Endodermal cell (in vitro differentiated cells): ENCODE results near the gene GPC3. TPM values are rescaled to one million over a fixed set of nuclear protein-coding genes. Genes with fewer than 3 reads are reported as not detected.
"Not testable (repeated sequence)": the region's sequence is repeated elsewhere in the genome, so short reads cannot be mapped to it uniquely, and the experiment has no call there.

ENCODE experiments used
- DNase-seq: peaks from one replicate; pipeline ENCODE4 v3.0.0-alpha.2; 2017
- H3K27ac ChIP-seq: 2 replicates; pipeline ENCODE4 v1.5.1; 2013; ENCODE audit warnings: mild to moderate bottlenecking, low read depth, low read length, moderate library complexity
- H3K27me3 ChIP-seq: 2 replicates; pipeline ENCODE4 v1.6.1; 2013; ENCODE audit warnings: mild to moderate bottlenecking, low read length, moderate library complexity; ENCODE audit not compliant: insufficient read depth, control insufficient read depth, poor library complexity, severe bottlenecking
- H3K36me3 ChIP-seq: 2 replicates; pipeline ENCODE4 v1.7.0; 2013; ENCODE audit warnings: mild to moderate bottlenecking, low read length, moderate library complexity; ENCODE audit not compliant: control insufficient read depth, insufficient read depth
- H3K4me1 ChIP-seq: one replicate; pipeline ENCODE4 v1.7.0; 2013; ENCODE audit warnings: low read length; ENCODE audit not compliant: control insufficient read depth, insufficient read depth
- H3K4me3 ChIP-seq: 2 replicates; pipeline ENCODE4 v1.5.1; 2013; ENCODE audit warnings: mild to moderate bottlenecking, low read length, moderate library complexity
- H3K9ac ChIP-seq: 2 replicates; pipeline ENCODE4 v1.6.1; 2013; ENCODE audit warnings: mild to moderate bottlenecking, low read length, moderate library complexity; ENCODE audit not compliant: poor library complexity, severe bottlenecking; ENCODE audit errors: extremely low read depth
- H3K9me3 ChIP-seq: 2 replicates; pipeline ENCODE4 v1.6.1; 2013; ENCODE audit warnings: mild to moderate bottlenecking, low read length, moderate library complexity; ENCODE audit not compliant: control insufficient read depth
- H3K27ac Mint-ChIP-seq: 2 replicates; pipeline ENCODE4 v1.8.0; 2020; ENCODE audit warnings: mixed read lengths
- H3K27me3 Mint-ChIP-seq: 2 replicates; pipeline ENCODE4 v1.8.0; 2021; ENCODE audit warnings: mild to moderate bottlenecking, mixed read lengths; ENCODE audit not compliant: insufficient read depth
- H3K36me3 Mint-ChIP-seq: 2 replicates; pipeline ENCODE4 v1.8.0; 2020; ENCODE audit warnings: low read depth, mixed read lengths
- H3K4me1 Mint-ChIP-seq: 2 replicates; pipeline ENCODE4 v1.8.0; 2020; ENCODE audit warnings: mixed read lengths
- H3K4me3 Mint-ChIP-seq: 2 replicates; pipeline ENCODE4 v1.8.0; 2020; ENCODE audit warnings: mild to moderate bottlenecking, moderate library complexity, mixed read lengths
- H3K9me3 Mint-ChIP-seq: 2 replicates; pipeline ENCODE4 v1.8.0; 2020; ENCODE audit warnings: mild to moderate bottlenecking, mixed read lengths
- CTCF ChIP-seq: fragments of 200-600 bp; sonication (generic); conservative IDR thresholded peaks from 2 replicates; pipeline ENCODE4 v1.5.0; 2021; ENCODE audit warnings: antibody characterized with exemption, mild to moderate bottlenecking
- WGBS, 2 experiments: methylation state at CpG; one replicate each; pipeline versions ENCODE4 v1.1.5 to v1.1.7; 2013; ENCODE audit warnings: missing lambda C conversion rate in 2 of 2, mixed read lengths in 1 of 2; ENCODE audit not compliant: insufficient coverage in 1 of 2, insufficient read length in 1 of 2; 5-methylcytosine and 5-hydroxymethylcytosine counted together
- total RNA-seq, 2 donors: library from RNA; stranded (reverse); fragmentation: NEBNext Ultra II Directional in 1 of 2; extraction: Animal tissue kit (Norgen Biotek cat#: 25700) in 1 of 2; gene quantifications; 2 replicates in 1 of 2; 3 replicates in 1 of 2; pipeline ENCODE4 v1.2.1, GENCODE V29; 2021

GPC3 gene
- total RNA-seq, 2 donors from 2014 or later = 39.5 to 125 TPM

DNA sequence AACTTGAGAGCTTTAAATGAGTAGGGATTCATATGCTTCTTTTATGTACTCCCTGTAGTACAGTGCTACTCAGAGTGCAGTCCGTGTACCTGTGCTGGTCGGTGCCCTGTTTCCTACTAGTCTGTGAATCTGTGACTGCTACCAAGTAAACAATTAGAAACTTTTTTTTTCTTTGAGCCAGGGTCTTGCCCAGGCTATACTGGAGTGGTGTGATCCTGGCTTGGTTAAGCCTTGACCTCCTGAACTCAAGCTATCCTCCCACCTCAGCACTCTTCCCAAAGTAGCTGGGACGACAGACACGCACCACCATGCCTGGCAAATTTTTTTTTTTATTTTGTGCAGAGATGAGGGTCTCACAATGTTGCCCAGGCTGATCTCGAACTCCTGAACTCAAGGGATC lies 6.4 kb upstream of the GPC3 start:
- no peak overlapping the region for H3K27ac Mint-ChIP-seq
- TF ChIP-seq CTCF = no peak
- Histone ChIP-seq H3K9ac (no peak overlapping the region), H3K9me3 (no peaks in the 10 kb centered on the region), H3K4me1 (peaks cover 5% of the 10 kb centered on the region), H3K36me3 (no peaks in the 10 kb centered on the region), H3K27me3 (no peaks in the 10 kb centered on the region), H3K27ac (no peak overlapping the region), H3K4me3 (no peak overlapping the region)
- 98 to 100% methylated on average over 2 to 5 of the region's 5 CpGs for whole genome bisulfite sequencing, 2 experiments
- H3K36me3 Mint-ChIP-seq = no peaks in the 10 kb centered on the region
- no peak overlapping the region for H3K4me3 Mint-ChIP-seq
- DNase-seq = no peak
- peaks cover 40% of the 10 kb centered on the region for H3K4me1 Mint-ChIP-seq
- peaks cover 3% of the 10 kb centered on the region for H3K27me3 Mint-ChIP-seq
- no peaks in the 10 kb centered on the region for H3K9me3 Mint-ChIP-seq

DNA sequence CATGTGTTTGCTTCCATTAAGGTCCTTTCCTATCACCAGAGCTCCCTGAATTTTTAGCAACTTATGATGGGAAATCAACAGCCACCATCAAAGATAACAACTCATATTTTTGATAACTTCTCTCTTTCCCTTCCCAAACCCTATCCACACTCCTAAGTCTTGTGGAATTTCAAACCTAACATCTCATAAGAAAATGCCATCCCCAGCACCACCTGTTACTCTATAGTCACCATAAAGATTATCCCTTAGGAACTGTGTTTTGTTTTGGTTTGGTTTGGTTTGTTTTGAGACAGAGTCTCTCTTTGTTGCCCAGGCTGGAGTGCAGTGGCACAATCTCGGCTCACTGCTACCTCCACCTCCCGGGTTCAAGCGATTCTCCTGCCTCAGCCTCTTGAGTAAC lies 5.7 kb upstream of the GPC3 start:
- H3K27me3 ChIP-seq, H3K27me3 Mint-ChIP-seq, H3K4me3 ChIP-seq, H3K36me3 ChIP-seq, H3K27ac Mint-ChIP-seq, H3K4me1 ChIP-seq, H3K4me3 Mint-ChIP-seq, DNase-seq, H3K9me3 Mint-ChIP-seq, H3K36me3 Mint-ChIP-seq, H3K9ac ChIP-seq, H3K9me3 ChIP-seq, H3K27ac ChIP-seq: not testable (repeated sequence)
- H3K4me1 Mint-ChIP-seq = peaks cover 40% of the 10 kb centered on the region
- 100% methylated on average over 2 to 3 of the region's 3 CpGs for WGBS, 2 experiments

DNA sequence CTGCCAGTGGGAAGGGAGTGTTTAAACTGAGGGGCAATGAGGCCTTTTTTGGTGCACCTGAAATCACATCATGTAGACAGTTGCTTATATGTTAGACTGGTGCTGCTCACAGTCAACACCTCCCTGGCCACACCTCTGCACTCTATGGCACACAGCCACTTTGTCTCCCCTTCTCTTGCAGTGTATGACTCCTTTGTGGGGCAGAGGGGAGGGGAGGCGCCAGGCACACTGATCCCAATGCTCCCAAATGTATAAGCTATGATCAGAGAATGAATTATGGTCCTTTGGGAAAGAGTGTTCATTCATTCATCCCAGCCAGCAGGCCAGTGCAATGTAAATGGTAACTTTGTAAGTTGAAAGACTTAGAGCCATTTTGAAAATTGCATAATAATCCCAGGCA lies 4.6 kb upstream of the GPC3 start:
- DNase-seq = no peak
- no peak overlapping the region for H3K27ac Mint-ChIP-seq
- Histone ChIP-seq H3K27ac (no peak overlapping the region), H3K27me3 (peaks cover 3% of the 10 kb centered on the region), H3K4me1 (peaks cover 5% of the 10 kb centered on the region), H3K9me3 (no peaks in the 10 kb centered on the region), H3K36me3 (no peaks in the 10 kb centered on the region), H3K4me3 (no peak overlapping the region), H3K9ac (no peak overlapping the region)
- no peaks in the 10 kb centered on the region for H3K9me3 Mint-ChIP-seq
- WGBS, 2 experiments = no CpG with 5 or more reads among the region's 1 CpG
- peaks cover 5% of the 10 kb centered on the region for H3K27me3 Mint-ChIP-seq
- no peaks in the 10 kb centered on the region for H3K36me3 Mint-ChIP-seq
- H3K4me1 Mint-ChIP-seq = peaks cover 39% of the 10 kb centered on the region
- no peak overlapping the region for H3K4me3 Mint-ChIP-seq
- no peak for TF ChIP-seq CTCF

DNA sequence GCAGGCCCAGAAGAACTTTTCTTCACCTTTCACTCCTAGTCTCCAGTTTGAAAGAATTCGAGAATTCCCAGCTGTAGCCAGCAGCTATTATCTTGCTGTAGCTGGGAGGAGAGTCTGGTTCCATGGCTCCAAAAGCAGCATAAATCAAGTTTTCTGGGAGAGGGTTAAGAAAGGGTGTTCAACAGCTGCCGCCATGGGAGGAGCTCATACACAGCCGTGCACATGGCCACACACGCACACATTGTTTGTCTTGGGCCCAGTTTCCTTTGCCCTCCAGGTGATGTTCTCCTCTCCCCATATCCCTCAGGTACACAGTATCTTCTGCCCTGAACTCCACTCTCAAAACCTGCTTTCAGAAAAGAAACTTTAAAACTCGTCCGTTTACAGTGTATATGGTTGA lies 4.1 kb upstream of the GPC3 start:
- DNase-seq = no peak
- no peak for TF ChIP-seq CTCF
- H3K4me3 Mint-ChIP-seq = no peak overlapping the region
- no peak overlapping the region for H3K9ac ChIP-seq
- no peak overlapping the region for H3K27ac Mint-ChIP-seq
- H3K27ac ChIP-seq = no peak overlapping the region
- no peaks in the 10 kb centered on the region for H3K36me3 Mint-ChIP-seq
- no peaks in the 10 kb centered on the region for H3K36me3 ChIP-seq
- whole genome bisulfite sequencing, 2 experiments = 80% methylated on average over 6 of the region's 6 CpGs; no CpG with 5 or more reads in 1 of the 2 experiments
- H3K27me3 Mint-ChIP-seq = peaks cover 10% of the 10 kb centered on the region
- H3K9me3 Mint-ChIP-seq = no peaks in the 10 kb centered on the region
- H3K4me1 Mint-ChIP-seq = peaks cover 37% of the 10 kb centered on the region
- H3K27me3 ChIP-seq = peaks cover 8% of the 10 kb centered on the region
- no peaks in the 10 kb centered on the region for H3K9me3 ChIP-seq
- H3K4me3 ChIP-seq = no peak overlapping the region
- peaks cover 5% of the 10 kb centered on the region for H3K4me1 ChIP-seq
